GM19193 (cell line): ENCODE results near the gene BSPRY.

Source experiments
- POLR2A ChIP-seq: IDR thresholded peaks from 4 replicates; pipeline ENCODE4 v1.6.1; 2011; ENCODE audit not compliant: insufficient read depth, insufficient read length; ENCODE audit errors: extremely low read depth

The BSPRY gene

DNA sequence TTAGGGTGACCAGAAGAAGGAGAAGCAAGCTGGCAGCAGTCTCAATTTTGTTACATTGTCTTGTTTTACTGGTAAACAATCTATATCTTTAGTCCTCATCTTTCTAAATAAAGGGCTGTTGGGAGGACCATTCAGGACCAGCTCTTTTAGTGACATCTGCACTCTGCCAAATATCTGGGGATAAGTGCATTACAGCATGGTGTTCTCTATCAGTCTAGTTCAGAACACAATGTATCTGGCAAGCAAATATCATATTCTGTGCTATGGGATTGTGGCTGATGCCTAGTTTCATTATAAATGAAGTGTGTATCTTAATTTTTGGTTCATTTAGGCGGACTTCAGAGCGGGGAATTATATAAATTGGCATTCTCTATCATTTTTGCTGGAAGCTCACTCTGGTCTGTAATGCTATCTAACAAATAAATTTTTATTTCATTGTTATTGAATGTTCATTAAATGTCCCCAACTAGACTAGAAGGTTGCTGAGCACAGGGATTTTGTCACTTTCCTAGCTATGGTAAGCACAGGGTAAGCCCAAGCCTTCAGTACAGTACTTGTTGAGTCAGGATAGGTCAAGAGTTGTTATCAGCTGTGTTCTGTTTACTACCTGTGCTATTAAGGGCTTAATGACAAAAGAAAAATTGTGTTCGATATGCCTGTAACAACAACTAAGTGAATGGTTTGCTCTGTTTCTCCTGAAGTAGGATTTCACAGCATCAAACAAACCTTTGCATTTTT, 21.1 kb upstream of the BSPRY start:
- TF ChIP-seq POLR2A = no peak

DNA sequence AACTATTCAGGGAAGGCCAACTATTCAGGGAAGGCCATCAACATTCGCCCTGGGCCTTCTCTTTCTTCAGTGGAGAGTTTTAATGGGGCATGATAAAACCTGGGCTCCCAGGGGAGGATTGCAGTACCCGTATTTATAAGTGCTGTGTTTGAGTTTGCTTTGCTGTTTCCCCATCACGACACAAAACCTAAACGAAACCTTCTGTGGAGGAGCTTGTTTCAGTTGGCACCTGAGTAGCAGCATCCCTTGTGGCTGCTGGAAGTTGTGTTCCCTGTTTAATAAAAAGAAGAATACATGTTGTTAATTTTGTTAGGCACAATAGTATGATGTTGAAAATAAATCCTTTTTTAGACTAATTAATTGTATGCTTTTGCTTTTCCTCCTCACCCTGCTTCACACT, 17.6 kb upstream of the BSPRY start:
- no peak for TF ChIP-seq POLR2A

- TF ChIP-seq POLR2A = no peak
Measured at GRCh38 chr9:113337714-113338113, 11.6 kb upstream of the BSPRY start.

DNA sequence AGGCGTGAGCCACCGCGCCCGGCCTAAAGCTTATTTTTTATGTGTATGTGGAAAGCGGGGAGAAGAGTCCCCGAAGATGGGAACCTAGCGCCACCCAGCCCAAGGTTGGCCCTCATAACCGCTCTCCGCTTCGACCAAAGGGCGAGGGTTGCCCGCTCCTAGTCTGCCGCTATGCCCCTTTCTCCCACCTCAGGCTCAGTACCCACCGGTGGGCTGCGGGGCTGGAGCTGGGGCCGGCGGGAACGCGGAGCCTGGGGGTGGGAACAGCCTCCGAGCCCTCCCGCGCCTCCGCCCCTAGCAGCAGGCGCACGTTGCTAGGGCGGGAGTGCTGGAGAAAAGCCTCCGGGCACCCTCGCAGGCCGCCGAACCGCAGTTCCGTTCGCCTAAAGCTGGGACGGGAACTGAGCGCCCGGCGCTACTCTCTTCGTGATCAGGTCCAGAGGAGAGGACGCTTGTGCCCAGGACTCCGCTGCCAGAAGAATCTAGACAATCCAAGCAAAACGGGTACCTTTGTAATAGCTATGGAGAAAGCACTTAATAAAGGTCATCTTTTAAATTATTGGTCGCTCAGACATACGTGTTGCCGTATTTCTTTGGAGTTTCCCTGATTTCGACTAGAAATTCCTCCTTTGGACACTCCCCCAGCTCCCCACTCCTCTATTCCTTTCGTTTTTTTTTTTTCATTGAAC, 9.2 kb upstream of the BSPRY start, which contains the start of gene WDR31:
Gene WDR31 (minus strand): TSS at position 265 of the 689 bp plus-strand sequence. CDS start 8,253 bp downstream, outside the sequence.
- TF ChIP-seq POLR2A = peak; percentile 78

DNA sequence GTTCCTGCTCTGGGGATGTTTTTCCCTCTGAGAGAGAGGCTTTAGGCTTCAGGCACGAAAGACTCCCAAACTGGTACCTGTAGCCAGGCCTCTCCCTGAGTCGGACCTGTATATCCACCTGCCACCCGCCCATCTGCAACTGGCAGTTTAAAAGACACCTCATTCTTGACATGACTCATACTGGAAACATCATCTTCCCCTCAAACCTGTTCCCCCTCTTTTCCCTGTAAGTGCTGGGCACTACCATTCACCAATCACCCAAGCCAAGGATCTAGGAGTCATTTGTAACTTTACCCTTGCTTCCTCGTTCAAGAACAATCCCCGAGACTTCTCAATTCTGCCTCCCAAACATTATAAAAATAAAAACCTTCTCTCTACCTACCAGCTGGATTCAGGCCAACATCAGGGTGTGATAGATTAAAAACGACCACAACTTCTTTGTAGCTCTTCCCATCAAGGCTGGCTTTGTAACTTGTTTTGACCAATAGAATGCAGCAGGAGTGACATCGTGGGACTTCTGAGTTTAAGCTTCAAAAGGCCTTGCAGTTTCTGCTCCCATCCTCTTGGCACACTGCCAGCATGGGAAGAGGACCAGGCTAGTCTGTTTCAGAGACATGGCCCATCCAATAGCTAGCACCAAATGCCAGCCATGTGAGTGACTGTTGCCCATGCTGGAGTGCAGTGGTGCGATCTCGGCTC, 7.5 kb upstream of the BSPRY start:
- TF ChIP-seq POLR2A = no peak

GRCh38 chr9:113343732-113344231, 5.6 kb upstream of the BSPRY start:
- TF ChIP-seq POLR2A = no peak

DNA sequence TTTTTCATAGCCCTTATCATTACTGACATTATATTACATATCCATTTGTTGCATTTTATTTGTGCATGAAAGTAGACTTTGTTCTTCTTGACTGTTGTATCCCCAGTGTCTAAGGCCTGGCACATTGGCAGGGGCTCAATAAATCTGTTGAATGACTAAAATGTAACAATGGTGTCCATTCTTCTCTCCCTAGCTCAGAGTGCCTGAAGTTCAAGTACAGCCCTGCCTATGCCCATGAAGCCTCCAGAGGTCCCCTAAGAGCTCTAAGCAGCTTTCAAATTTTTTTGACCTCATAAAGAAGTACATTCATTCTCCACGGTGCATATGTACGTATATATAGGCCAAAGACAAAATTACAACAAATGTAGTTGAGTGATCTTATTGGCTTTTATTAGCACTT, 4.2 kb upstream of the BSPRY start:
- no peak for TF ChIP-seq POLR2A

DNA sequence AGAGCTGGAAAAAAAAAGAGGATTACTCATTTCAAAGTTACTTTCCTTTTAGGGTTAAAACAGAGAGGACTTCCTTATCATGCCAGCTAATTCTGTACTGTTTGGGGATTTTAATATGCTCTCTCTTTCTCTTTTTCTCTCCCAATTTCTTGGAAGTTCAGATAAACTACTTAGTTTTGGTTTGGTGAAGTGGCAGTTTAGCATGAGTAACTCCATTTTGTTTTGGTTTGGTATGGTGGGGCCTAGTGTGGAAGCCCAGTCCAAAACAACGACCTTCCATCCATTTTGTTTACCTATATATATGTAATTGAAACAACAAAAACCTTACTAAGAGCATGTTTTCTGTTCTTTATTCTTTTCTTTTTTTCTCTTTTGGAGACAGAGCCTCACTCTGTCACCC, 3.7 kb upstream of the BSPRY start:
- no peak for TF ChIP-seq POLR2A

- TF ChIP-seq POLR2A = no peak
Measured at GRCh38 chr9:113348437-113348836, 904 bp upstream of the BSPRY start.

GRCh38 chr9:113349066-113349444, 286 bp upstream of the BSPRY start:
- no peak for TF ChIP-seq POLR2A

DNA sequence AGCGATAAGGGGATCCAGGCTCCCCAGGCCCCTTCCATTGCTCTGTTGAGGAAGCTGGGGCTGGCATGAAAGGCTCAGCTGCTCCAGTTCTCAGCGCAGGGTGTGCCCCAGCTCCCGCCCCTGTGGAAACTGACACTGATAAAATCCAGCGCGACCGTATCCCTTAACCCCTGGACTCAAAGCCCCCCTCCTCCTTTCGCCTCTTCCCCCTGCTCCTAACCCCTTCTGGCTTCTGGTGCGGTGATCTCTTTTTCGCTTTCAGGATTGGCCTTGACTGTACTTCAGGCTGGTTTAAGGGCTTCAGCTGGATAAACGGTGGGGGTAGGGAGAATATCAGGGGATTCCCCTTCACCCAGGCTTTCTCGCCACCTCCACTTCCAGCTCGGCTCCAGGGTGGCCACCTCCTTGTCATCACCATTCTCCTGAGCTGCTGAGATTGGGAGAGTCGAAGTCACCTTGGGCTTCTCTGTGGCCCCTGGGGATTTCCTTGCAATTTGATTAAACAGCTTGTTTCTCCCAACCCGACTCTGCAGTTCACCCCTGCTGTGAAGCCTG, 843 bp downstream of the BSPRY start:
- no peak for TF ChIP-seq POLR2A

DNA sequence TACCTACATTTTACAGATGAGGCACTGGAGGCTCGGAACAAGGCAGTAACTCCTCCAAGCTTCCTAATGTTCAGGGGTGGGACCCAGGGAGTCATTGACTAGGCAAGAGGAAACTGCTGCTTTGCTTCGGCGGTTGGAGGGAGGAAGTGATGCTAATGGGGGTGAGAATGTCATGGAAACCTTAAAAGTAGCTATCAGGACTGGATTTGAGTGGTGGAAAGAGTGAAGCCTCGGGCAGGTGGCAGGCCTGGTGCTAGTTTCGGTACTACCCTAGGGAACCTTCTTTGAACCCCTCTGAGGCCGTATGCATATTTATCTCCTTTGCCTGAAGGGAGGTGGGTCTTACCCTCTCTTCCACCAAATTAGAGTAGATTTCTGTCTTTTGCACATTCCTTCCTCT, 1.6 kb downstream of the BSPRY start:
- no peak for TF ChIP-seq POLR2A

- no peak for TF ChIP-seq POLR2A
Measured at GRCh38 chr9:113352006-113352405, 2.7 kb downstream of the BSPRY start.

- no peak for TF ChIP-seq POLR2A
Measured at GRCh38 chr9:113352411-113352810, 3.1 kb downstream of the BSPRY start.

DNA sequence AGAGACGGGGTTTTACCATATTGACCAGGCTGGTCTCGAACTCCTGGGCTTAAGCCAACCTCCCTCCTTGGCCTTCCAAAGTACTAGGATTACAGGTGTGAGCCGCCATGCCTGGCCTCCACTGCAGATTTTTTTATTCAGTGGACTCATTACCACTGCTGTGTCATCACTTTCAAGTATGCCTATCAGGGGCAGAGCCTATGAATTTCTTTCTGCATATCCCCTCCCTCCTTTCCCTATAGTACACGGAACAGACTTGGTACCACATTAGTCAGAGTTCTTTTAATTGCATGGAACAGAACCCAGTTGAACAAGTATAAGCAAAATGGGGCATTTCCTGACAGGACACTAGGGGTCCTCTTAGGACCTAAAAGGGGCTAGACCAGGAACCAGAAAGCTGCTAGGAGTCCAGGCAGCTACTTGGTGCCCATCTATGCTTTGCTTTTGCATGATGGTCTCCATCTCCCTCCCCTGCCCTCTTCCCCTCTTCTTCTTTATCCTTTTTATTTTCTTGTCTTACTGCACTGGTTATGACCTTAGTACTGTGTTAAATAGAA, 5.8 kb downstream of the BSPRY start:
- no peak for TF ChIP-seq POLR2A
